ENCODE results near the gene DACH2. TPM values are rescaled to one million over a fixed set of nuclear protein-coding genes. Genes with fewer than 3 reads are reported as not detected.
A peak's percentile ranks its signal among the peaks of the same experiment; 100 is the strongest.

Gene DACH2
- polyA plus RNA-seq, 1 donor = 0.99 TPM

DNA sequence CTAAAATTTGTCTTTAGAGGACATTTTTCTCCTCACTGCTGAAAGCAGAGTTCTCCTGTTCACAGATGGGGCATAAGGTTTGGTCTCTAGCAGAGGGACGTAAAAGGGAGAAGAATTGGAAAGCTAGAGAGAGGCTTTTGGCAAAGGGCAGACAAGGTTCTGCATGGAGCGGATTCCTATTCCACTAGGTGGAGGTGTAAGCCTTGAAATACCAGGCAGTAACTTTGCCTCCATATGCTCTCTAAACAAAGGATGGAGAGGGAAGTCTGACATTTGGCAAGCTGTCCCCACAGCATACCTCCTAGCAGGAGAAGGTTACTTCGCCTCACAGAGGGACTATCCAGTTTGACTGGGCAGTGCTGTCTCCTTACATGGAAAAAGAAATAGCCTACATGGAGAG lies 174.7 kb downstream of the DACH2 start:
- DNase-seq (ENCODE audit: low read depth) = no peak

DNA sequence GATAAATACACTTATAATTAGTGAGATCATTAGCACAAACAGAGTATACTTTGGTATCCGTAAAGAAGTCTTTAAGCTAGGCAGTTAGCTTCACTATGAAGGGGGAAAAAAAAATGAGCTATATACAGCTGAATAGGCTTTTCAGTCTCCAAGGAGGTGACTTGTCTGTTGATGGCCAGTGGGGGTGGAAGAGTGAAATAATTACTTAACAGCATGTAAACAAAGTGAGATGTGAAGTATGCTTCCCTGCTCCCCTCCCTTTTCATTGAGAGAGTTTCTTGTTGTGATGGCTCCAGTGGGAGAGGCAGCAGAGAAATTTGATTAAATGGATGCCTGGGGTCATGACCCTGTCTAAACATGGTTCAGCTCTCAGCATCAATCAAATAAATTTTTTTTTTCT lies 180.9 kb downstream of the DACH2 start:
- no peak for DNase-seq (ENCODE audit: low read depth)

DNA sequence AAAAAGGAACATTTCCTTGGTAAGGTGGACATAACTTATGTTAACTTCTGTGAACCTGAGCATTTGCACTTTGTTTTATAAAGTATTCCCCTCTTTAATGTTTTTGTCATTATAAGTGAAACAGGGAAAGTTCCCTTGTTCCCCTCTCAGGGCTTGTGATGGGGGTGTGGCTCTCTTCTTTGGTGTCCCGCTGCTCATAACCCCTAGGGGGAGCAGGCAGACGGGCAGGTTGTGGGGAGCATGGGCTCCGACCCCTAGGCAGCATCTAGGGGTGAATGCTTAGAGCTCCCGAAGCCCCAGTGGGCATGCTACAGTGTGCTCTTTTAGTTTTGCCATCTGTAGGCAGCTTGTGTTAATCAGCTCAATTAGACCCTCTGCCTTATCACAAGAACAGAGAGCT lies 200.4 kb downstream of the DACH2 start:
- DNase-seq (ENCODE audit: low read depth) = no peak

DNA sequence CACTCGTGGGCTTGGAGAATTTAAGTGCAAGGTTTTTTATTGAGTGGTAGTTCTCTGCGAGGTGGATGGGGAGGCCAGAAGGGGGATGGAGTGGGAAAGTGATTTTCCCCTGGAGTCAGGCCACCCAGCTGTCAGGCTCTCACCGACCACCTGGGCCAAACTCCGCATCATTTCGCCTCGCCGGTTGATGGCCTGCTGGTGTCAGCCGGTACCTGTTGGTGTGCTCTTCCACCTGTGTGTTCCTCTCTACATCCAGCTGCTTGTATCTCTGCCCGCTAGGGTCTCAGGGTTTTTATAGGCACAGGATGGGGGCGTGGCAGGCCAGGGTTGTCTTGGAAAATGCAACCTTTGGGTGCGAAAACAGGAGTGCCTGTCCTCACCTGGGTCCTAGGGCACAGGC lies 200.9 kb downstream of the DACH2 start:
- no peak for DNase-seq (ENCODE audit: low read depth)

DNA sequence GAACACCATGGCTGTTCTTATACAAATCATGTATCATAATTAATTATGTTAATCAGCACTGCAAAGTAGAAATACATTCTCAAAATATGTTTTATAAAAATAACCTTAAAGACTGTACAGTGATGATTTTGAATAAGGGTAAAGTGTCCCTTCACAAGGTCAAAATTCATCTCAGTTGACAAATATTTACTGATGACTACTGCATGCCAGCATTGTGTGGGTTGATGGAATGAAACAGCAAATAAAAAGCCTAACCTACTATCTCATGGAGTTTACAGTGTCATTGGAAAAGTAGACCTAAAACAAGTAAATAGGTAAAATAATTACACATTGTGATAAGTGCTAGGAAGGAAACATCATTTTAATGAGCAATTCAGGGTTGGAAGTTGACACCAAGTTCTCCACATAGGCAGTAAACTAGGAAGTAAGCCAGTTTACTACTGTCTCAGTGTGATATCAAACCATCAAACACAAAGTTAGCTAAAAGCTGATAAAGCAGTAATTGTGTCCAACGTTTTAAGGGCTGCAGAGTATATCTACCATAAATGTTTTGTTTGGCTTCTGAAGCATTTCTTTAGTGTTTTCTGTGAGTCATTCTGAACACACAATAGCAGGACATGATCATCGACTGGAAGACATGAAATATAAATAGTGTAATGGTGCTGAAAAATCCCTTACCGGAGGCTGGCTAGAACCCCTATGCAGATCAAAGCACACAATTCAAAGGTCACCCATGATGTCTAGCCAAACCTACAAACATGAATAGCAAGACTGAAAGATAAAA lies 221.8 kb downstream of the DACH2 start:
- no peak for DNase-seq (ENCODE audit: low read depth)

DNA sequence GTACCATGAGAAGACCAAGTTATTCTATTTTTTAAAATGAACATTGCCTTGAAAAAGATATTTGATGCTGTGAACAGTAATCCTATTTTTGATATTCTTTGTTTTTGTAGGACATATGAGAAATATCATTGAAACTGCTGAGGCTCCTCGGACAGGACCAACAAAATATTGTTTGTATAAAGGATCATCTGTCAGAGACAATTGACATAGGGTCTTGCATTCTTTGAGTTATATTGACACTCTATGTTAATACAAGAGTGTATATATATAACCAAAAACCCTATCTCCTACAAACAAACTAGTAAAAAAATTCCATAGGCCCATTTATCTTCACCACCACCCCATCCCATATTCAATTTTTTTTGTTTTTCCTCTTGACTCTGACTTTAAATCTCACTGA lies 222.7 kb downstream of the DACH2 start:
- DNase-seq (ENCODE audit: low read depth) = no peak

DNA sequence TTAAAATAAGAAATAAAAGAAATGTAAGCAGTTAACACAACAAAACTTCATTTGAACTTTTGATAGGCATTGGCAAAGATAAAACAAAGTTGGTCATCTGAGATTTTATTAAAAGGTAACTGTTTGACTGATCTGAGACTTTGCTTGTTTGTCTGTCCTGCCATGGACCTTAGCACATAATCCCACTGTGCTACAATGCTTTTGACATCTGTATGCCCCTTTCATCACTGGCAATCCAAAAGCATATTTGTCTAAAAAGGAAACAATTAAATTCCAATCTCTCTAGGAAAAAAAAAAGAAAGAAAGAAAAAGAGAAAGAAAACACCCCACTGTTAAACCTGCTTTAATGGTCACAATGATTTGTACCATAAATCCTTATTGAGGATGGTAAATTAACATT lies 231.0 kb downstream of the DACH2 start:
- no peak for DNase-seq (ENCODE audit: low read depth)

DNA sequence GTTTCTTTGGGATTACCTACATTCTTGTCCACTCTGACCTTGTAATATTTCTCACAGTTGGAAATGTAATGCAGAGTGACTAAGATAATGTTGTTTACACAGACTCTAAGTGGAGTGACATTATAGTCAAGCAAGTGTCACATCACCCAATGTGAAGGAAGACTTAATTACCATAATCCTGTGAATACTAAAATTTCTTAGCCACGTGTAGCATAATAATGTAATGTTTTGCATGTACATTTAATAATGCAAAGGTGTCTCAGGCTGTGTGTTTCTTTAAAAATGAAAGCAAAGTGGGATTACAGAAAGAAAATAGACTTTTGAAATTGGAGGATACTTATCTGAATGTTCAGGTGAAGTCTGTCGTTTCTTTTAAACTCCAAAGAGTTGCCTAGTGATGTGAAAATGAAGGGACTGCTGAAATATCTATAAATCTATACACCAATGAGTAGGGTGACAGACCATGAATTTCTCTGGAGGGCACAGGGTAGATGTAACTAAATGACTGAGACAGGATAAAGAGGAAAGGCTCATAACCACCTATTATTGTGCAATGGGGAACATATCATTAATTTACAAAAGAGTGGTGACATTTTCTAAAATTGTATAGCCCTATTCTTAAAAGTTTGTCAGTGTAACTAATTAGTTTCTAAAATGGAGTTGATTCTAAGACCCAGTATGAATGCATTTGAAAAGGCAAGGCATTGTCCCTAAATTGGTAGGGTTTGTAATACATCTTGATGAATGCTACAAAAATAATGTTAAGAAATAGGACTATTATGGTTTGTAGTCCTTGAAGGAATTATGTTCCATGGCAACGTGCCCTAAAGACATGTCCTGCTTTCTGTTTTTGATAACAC lies 235.7 kb downstream of the DACH2 start:
- DNase-seq (ENCODE audit: low read depth) = no peak

DNA sequence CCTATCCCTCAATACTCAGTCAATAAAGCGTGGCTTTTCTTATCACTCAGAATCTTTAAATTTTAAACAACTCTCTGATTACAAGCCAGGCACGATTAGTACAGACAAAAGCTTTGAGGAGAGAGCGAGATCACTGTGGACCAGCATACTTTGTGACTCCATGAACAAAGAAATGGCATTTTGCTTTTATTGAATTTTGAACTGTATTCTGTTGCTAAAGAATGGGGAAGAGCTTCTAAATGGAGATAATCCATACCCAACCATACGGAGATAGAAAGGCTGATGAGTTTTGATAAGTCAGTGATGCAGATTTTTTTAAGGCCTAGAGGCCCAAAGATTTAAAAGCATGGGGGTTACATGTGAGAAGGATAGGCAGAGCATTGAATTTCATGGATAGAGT lies 259.1 kb downstream of the DACH2 start:
- DNase-seq (ENCODE audit: low read depth) = no peak

DNA sequence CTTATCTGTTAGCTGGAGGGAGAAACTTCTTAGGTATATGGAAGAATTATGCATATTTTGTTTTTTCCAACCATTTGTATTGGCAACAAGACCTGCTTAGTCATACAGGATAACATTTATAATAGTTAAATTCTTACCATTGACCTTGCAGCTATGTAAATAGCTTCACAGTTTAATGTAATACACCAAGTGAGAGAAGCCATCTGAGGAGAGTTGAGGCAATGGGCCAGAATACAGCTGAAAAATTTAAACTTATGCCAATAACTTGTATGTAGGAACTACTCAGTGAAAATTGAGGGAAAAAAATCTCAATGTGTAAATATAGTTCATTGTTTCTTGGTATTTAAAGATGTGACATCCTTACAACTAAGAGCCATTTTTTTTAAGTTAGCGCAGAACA lies 273.5 kb downstream of the DACH2 start:
- DNase-seq (ENCODE audit: low read depth) = peak; percentile 1

DNA sequence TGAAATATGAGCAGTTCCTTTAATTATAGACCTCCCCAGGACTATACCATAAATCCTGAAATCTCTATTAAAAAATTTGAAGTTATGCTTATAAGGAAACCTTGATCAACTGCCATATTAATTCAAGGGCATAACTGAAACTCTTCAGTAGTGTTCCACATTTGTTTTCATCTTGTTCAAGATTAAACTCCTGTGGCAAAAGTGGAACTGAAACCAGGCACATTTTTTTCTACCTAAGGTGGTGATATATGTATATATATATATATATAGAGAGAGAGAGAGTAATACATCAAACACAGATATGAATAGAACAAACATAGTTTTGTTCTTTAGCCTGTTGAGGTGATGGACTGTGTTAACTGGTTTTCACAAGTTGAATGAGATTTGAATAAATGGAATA lies 287.9 kb downstream of the DACH2 start:
- no peak for DNase-seq (ENCODE audit: low read depth)

DNA sequence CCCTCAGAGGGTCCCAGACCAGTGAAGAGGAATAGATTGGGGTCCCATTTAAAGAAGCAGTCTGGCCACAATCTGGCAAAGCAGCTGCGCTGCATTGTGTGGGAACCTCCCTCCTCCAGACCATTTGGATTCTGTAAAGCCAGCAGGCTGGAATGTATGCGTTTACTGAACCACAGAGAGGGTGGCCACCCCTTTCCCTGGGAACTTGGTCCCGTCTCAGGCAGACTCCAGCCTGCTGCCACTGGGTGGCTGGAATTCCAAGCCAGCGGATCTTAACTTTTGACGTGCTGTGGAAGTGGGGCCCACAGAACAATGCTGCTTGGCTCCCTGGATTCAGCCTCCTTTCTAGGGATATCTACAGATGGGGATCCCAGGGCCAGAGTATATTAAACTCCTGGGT lies 307.2 kb downstream of the DACH2 start:
- no peak for DNase-seq (ENCODE audit: low read depth)

DNA sequence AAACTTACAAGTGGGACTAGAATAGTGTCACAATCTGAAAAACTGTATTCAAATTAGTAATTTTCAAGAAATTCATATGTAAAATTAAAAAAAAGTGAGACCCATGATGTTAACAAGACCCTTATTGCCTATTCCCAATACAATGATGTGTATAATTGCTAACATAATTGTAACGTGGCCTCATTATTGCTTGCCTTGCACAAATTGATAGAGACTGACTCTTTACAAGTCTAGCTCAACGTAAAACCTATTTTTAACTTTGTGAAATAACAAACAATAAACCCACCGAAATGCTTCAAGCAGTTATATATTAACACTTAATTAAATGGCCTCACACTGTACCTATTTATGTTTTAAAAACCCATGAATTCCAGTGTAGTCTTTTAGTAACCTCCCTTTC lies 312.5 kb downstream of the DACH2 start:
- DNase-seq (ENCODE audit: low read depth) = no peak

DNA sequence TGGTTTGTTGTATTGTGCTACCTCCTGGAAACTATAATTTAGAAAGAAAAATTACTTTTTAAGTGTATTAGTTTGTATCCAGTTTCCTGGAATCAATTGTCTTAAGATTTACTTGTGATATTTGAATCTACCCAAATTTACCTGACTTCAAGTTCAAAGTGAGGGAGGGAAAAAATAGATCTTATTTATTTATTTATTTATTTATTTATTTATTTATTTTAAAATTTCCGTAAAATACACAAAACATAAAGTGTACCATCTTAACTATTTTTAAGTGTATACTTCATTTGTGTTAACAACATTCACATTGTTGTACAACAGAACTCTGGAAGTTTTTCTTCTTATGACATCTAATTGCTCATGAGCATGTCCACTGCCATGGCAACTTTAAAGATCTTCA lies 356.0 kb downstream of the DACH2 start:
- DNase-seq (ENCODE audit: low read depth) = no peak

DNA sequence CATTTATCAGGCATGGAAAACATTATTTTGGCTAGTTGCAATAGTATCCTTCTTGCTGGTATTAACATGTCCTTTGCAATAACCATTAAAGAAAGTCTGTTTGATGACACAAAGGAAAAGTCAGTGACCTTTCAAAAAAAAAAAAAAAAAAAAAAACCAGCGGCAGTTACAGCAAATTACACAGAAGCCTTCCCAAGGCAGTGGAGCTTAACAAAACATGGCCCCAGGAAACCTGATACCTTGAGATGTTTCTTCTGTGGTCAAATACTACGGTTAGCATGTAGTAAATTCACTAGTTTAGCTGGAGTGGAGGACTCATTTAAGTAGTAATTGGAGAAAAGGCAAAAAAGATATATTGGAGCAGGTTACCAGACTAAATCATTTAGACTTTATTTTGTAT lies 359.1 kb downstream of the DACH2 start:
- DNase-seq (ENCODE audit: low read depth) = no peak

DNA sequence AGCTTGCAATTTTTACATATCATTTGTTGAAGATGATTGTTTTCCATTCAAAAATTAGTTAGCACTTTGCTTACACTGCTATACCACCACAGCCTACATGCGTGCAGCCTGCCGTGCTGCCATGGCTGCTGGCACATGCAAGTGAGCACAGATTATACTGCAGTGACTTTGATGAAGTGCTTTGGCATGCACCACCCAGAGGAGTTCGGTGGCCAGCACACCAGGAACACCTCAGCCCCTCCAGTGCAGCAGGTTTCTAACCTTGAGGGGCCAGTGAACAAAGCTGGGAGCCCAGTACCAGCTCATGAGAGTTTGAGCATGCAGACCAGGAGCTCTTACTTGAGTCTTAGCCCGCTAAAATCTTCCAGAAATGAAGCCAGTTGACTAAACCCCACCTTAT lies 431.5 kb downstream of the DACH2 start:
- no peak for DNase-seq (ENCODE audit: low read depth)

DNA sequence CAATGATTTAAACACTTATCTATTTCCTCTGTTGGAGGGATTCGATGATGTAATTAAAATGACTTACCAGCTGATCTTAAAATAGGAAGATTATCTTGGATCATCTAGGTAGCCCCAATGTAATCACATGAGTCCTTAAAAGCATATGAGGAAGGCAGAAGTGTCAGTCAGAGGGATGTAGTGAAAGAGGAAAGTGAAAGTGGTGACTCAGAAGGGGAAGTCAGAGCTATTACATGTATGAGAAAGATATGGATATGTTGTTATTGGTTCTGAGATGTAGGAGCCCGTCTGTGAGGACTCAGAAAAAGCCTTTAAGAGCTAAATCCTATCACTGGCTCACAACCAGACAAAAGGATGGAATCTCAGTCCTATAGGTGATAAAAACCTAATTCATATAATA lies 456.4 kb downstream of the DACH2 start:
- no peak for DNase-seq (ENCODE audit: low read depth)

DNA sequence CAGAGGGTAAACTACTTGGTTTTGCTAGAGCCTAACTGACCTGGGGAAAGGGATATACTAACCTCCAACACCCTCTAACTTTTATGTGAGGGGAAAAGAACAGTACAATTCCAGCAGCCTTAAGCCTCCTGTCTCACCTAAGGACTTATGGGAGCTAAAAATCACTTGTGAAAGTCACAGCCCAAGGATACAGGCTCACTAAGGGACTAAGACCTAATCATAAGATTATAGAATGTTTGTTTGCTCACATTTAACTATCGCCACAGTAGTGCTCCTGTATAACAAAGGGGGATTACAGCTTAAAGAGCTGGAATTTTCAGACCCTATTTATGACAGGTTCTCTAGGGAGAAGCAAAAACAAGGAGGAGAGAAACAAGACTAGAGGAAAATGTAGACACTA lies 548.7 kb downstream of the DACH2 start:
- DNase-seq (ENCODE audit: low read depth) = no peak

DNA sequence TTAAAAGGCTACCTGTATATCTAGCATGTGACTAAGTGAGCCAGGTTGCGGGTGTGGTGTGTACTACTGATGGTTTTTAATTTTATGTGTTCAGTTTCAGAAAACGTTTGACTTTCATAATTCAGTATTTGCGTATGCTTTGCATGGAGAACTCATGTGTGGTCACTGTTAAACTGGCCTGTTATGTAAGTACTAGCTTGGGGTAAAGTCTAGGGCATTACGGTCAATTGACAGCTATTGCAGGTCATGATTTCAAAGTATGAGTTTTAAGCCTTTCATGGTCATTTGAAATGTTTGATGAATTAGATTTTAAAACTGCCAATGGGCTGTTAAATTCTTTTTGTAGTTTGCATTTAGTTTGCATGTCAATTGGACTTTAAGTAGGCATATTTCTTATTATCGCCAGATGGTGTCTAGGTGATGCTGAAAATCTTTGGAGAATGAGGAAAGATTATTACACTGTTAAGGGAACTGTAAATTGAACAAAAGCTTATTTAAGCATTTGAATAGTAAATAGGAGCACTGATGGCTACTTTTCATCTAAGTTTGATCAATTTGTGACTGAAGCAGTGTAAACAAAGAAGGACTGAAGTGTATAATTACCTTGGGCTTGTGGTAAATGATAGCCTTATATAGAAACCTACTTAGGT lies 563.4 kb downstream of the DACH2 start:
- no peak for DNase-seq (ENCODE audit: low read depth)

DNA sequence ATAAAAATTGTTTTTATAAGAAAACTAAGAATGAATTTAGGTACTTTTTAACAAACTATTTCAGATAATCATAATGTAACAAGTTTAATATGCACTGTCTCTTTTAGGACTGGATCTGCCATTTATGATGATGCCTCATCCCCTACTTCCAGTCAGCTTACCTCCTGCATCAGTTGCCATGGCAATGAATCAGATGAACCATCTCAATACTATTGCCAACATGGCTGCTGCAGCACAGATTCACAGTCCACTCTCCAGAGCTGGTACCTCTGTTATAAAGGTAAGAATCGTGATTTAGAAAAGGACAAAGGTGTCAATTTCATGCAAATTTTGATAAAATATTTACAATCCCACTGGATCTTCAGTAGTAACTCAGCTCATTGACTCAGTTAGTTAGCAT lies 566.2 kb downstream of the DACH2 start:
- no peak for DNase-seq (ENCODE audit: low read depth)

DNA sequence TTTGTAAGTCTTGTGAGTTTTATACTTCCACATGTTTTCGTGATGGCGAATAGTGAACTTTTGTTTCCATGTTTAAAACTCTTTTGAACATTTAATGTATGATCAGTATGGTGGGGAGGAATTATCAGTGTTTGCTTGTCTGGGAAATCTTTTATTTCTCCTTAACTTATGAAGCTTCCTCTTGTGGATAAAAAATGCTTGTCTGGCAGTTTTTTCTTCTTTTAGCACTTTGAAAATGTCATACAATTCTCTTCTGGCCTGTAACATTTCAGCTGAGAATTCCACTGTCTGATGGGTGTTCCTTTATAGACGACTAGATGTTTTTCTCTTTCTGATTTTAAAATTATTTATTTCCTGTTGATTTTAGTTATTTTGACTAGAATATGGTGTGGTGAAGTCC lies 576.0 kb downstream of the DACH2 start:
- DNase-seq (ENCODE audit: low read depth) = no peak

DNA sequence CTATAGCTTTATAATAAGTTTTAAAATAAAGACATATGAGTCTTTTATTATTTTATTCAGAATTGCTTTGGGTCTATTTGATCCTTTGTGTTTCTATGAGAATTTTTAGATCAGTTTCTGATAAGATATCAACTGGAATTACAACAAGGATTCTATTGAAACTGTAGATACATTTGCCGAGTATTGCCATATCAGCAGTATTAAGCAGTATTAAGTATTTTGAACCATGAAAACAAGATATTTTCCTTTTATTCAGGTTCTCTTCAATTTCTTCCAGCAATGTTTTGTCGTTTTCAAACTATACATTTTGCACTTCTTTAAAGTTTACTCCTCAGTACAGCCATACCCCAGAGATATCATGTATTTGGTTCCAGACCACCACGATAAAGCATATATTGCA lies 598.8 kb downstream of the DACH2 start:
- no peak for DNase-seq (ENCODE audit: low read depth)

DNA sequence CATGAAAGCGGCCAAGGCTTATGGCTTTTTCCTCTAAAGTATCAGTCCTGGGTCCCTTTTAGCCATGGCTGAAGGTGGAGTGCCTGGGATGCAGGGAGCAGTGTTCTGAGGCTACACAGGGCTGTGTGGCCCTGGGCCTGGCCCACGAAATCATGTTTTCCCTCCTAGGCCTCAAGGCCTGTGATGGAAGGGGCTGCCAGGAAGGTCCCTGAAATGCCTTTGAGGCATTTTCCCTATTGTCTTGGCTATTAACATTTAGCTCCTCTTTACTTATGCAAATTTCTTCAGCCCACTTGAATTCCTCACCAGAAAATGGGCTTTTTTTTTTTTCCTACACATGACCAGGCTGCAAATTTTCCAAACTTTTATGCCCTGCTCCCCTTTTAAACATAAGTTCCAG lies 657.0 kb downstream of the DACH2 start:
- no peak for DNase-seq (ENCODE audit: low read depth)

Measured in forelimb muscle (tissue), 1 donor.